ENCODE measurements around the gene EMC9. TPM values are rescaled to one million over a fixed set of nuclear protein-coding genes. Genes with fewer than 3 reads are reported as not detected.

EMC9 gene
- total and polyA plus RNA-seq, 2 of the 8 experiments (the other 6 are each of a cell fraction or from before 2014, with no cell fraction given), result 38.4 to 47.2 TPM

- 0 out of 2 replicates have a peak, but pooled peaks cover 2% of the 10 kb centered on the region for H3K79me1 ChIP-seq (ENCODE audit: low read depth, low read length)
- H2AFZ ChIP-seq (ENCODE audit: low read length), result no peak overlapping the region
- no peak overlapping the region for H3K27ac ChIP-seq (ENCODE audit: low read depth, low read length)
- H3K4ac ChIP-seq (replicated peaks; ENCODE audit: insufficient read length, low read depth, low read length), result no peak overlapping the region
- no peak overlapping the region for H3K23ac ChIP-seq (ENCODE audit: insufficient read length)
- H3K4me1 ChIP-seq (replicated peaks in 1 of 4; ENCODE audit: control insufficient read depth in 3 of 4, insufficient read depth in 4 of 4, low read length in 3 of 4), result peaks cover 0 to 2% (median 1%) of the 10 kb centered on the region in 4 experiments; a peak in 4 of 7 replicates
- DNase-seq (ENCODE audit: low read depth in 1 of 2, low spot score in 2 of 2), result no peak
- H4K5ac ChIP-seq (ENCODE audit: insufficient read length, low read depth, low read length), result no peak overlapping the region
- POLR2A ChIA-PET (ENCODE audit: partially characterized antibody), result interaction anchor here (0.6 to 10.7 kb wide), 15 partner anchors 9 to 575 kb away, joined by 3 to 158 read pairs (median 4); partner anchors contain the start of genes IPO4, IRF9 and PSME2
- no peak overlapping the region for H3K4me2 ChIP-seq (ENCODE audit: insufficient read depth in 1 of 2, low read depth in 2 of 2, low read length in 2 of 2)
- no peak overlapping the region for H2BK15ac ChIP-seq (ENCODE audit: low read length)
- H2BK5ac ChIP-seq (ENCODE audit: low read depth, low read length), result no peak overlapping the region
- H3K9ac ChIP-seq (replicated peaks in 1 of 4; ENCODE audit: extremely low read depth in 1 of 4, low read depth in 3 of 4, low read length in 3 of 4), result no peak overlapping the region
- peak overlapping the region; percentile 39; the same call in 1 of the 2 replicates for H4K8ac ChIP-seq (ENCODE audit: extremely low read depth, insufficient read depth, low read length)
- CTCF ChIA-PET (ENCODE audit: partially characterized antibody), result interaction anchor here (0.9 to 1.1 kb wide), 2 partner anchors 16 to 125 kb away, joined by 3 to 4 read pairs; partner anchors contain the start of gene IRF9
- no peak overlapping the region for H3K18ac ChIP-seq (ENCODE audit: extremely low read depth, low read length)
- no peaks in the 10 kb centered on the region for H3K79me2 ChIP-seq (ENCODE audit: control insufficient read depth in 1 of 2, insufficient read depth in 2 of 2, low read length in 2 of 2)
- H3K27me3 ChIP-seq (replicated peaks in 1 of 4; ENCODE audit: control insufficient read depth in 3 of 4, extremely low read depth in 1 of 4, insufficient read depth in 3 of 4, low read length in 3 of 4), result no peaks in the 10 kb centered on the region
- H3K9me3 ChIP-seq (ENCODE audit: insufficient read depth in 2 of 2, low read depth in 1 of 2, low read length in 1 of 2), result no peaks in the 10 kb centered on the region
- no peak for TF ChIP-seq KDM4A (IDR thresholded peaks at IDR 0.05; ENCODE audit: low read depth, low read length, severe bottlenecking)
- TF ChIP-seq JUND (IDR thresholded peaks at IDR 0.05; ENCODE audit: low read length), result no peak
- no peak for TF ChIP-seq GTF2F1 (IDR thresholded peaks at IDR 0.05; ENCODE audit: borderline replicate concordance, low read depth, low read length)
- no peak for TF ChIP-seq ASH2L (IDR thresholded peaks at IDR 0.05; ENCODE audit: low read length)
- TF ChIP-seq TAF1 (IDR thresholded peaks at IDR 0.05; ENCODE audit: low read depth, low read length), result no peak
- TF ChIP-seq CREB1 (IDR thresholded peaks at IDR 0.05), result no peak
- TF ChIP-seq ZNF274 (IDR thresholded peaks at IDR 0.05; ENCODE audit: borderline replicate concordance, extremely low read depth, low read length), result no peak
- no peak for TF ChIP-seq USF2 (IDR thresholded peaks at IDR 0.05; ENCODE audit: low read length)
- no peak for TF ChIP-seq CTCF (IDR thresholded peaks at IDR 0.05; ENCODE audit: control extremely low read depth in 1 of 3, insufficient read depth in 1 of 3, low read depth in 1 of 3, low read length in 3 of 3)
- TF ChIP-seq SRF (IDR thresholded peaks at IDR 0.05; ENCODE audit: low read depth, low read length), result no peak
- no peak overlapping the region for H2BK120ac ChIP-seq (replicated peaks; ENCODE audit: low read depth, low read length)
- H3K36me3 ChIP-seq (ENCODE audit: control insufficient read depth in 2 of 4, insufficient read depth in 4 of 4, low read length in 3 of 4), result peaks cover 14 to 42% (median 37%) of the 10 kb centered on the region in 4 experiments
- no peak overlapping the region for H3K14ac ChIP-seq (ENCODE audit: insufficient read length)
- H3K4me3 ChIP-seq (ENCODE audit: extremely low read depth in 1 of 4, insufficient read depth in 2 of 4, low read depth in 3 of 4, low read length in 4 of 4), result no peak overlapping the region
- FAIRE-seq, result no peak
- no peak overlapping the region for H2BK12ac ChIP-seq (ENCODE audit: low read depth, low read length)
- H2AK5ac ChIP-seq (ENCODE audit: low read depth, low read length), result no peak overlapping the region
- peaks cover 2 to 15% of the 10 kb centered on the region in 2 experiments for H4K20me1 ChIP-seq (replicated peaks in 1 of 2; ENCODE audit: control insufficient read depth in 1 of 2, insufficient read depth in 2 of 2, low read length in 2 of 2)
- WGBS, 2 experiments (ENCODE audit: extremely low coverage in 1 of 2, insufficient coverage in 1 of 2, insufficient read length in 1 of 2, insufficient replicate concordance in 2 of 2, low coverage in 1 of 2, low lambda C conversion rate in 2 of 2, missing lambda C conversion rate in 1 of 2), result 96% methylated on average over 11 of the region's 14 CpGs; no CpG with 5 or more reads in 1 of the 2 experiments
- H3K23me2 ChIP-seq (ENCODE audit: low read depth, low read length), result no peaks in the 10 kb centered on the region
- H4K91ac ChIP-seq (replicated peaks; ENCODE audit: insufficient read length, low read length), result no peak overlapping the region
- no peak overlapping the region for H2BK20ac ChIP-seq (ENCODE audit: low read length)
- no peak overlapping the region for H3K56ac ChIP-seq (replicated peaks; ENCODE audit: insufficient read length, low read depth, low read length)
Measured at GRCh38 chr14:24177891-24178290, 36.5 kb upstream of the EMC9 start.

Data from H1 (cell line).